Measurements from ENCODE around the gene FGF22.

FGF22 gene

GRCh38 chr19:639253-640160 is at the start of gene FGF22:
Gene FGF22 (plus strand): TSS chr19:639879. CDS start chr19:639926, 47 bp downstream.
- Mint-ChIP-seq H3K27me3 (no peaks in the 10 kb centered on the region), H3K4me3 (peak within 1 kb of the TSS; percentile 89), H3K36me3 (no peaks in the 10 kb centered on the region), H3K27ac (peak within 1 kb of the TSS; percentile 93), H3K4me1 (peaks cover 22% of the 10 kb centered on the region), H3K9me3 (no peaks in the 10 kb centered on the region)
- ATAC-seq (ENCODE audit: low read depth) (peak; percentile 81), DNase-seq (ENCODE audit: low spot score in 2 of 2) (peak; percentile 83 to 89)

GRCh38 chr19:590396-590745 is 49.3 kb upstream of the FGF22 start:
- Mint-ChIP-seq H3K4me1 (peaks cover 2% of the 10 kb centered on the region), H3K9me3 (no peaks in the 10 kb centered on the region), H3K27ac (no peak overlapping the region), H3K4me3 (peak overlapping the region; percentile 43), H3K27me3 (peaks cover 4% of the 10 kb centered on the region), H3K36me3 (no peaks in the 10 kb centered on the region)
- DNase-seq (ENCODE audit: low spot score in 2 of 2), result no peak
- peak; percentile 16 for ATAC-seq (ENCODE audit: low read depth)

GRCh38 chr19:590750-591098 is 49.0 kb upstream of the FGF22 start:
- peaks cover 4% of the 10 kb centered on the region for H3K27me3 Mint-ChIP-seq

GRCh38 chr19:591099-591958 is 48.4 kb upstream of the FGF22 start:
- peaks cover 4% of the 10 kb centered on the region for H3K27me3 Mint-ChIP-seq
- no peak for DNase-seq (ENCODE audit: low spot score in 2 of 2)
- H3K27ac Mint-ChIP-seq, result no peak overlapping the region
- ATAC-seq (ENCODE audit: low read depth), result no peak
- no peak overlapping the region for H3K4me3 Mint-ChIP-seq
- H3K36me3 Mint-ChIP-seq, result no peaks in the 10 kb centered on the region
- no peaks in the 10 kb centered on the region for H3K9me3 Mint-ChIP-seq
- peaks cover 2% of the 10 kb centered on the region for H3K4me1 Mint-ChIP-seq

More at GRCh38 chr19:590750-591098, 49.0 kb upstream of the FGF22 start:
- no peaks in the 10 kb centered on the region for H3K9me3 Mint-ChIP-seq
- H3K36me3 Mint-ChIP-seq, result no peaks in the 10 kb centered on the region
- H3K27ac Mint-ChIP-seq, result no peak overlapping the region
- DNase-seq (ENCODE audit: low spot score in 2 of 2), result no peak
- peaks cover 2% of the 10 kb centered on the region for H3K4me1 Mint-ChIP-seq
- no peak overlapping the region for H3K4me3 Mint-ChIP-seq
- no peak for ATAC-seq (ENCODE audit: low read depth)

GRCh38 chr19:592101-592500 is 47.6 kb upstream of the FGF22 start:
- H3K27ac Mint-ChIP-seq, result no peak overlapping the region

GRCh38 chr19:593055-593454 is 46.6 kb upstream of the FGF22 start:
- no peak overlapping the region for H3K27ac Mint-ChIP-seq
- no peaks in the 10 kb centered on the region for H3K9me3 Mint-ChIP-seq
- no peak overlapping the region for H3K4me3 Mint-ChIP-seq
- ATAC-seq (ENCODE audit: low read depth), result no peak
- H3K4me1 Mint-ChIP-seq, result peaks cover 2% of the 10 kb centered on the region
- peaks cover 4% of the 10 kb centered on the region for H3K27me3 Mint-ChIP-seq
- no peaks in the 10 kb centered on the region for H3K36me3 Mint-ChIP-seq
- no peak for DNase-seq (ENCODE audit: low spot score in 2 of 2)

More at GRCh38 chr19:592101-592500, 47.6 kb upstream of the FGF22 start:
- Mint-ChIP-seq H3K4me1 (peaks cover 2% of the 10 kb centered on the region), H3K4me3 (no peak overlapping the region), H3K36me3 (no peaks in the 10 kb centered on the region), H3K9me3 (no peaks in the 10 kb centered on the region), H3K27me3 (peaks cover 4% of the 10 kb centered on the region)
- ATAC-seq (ENCODE audit: low read depth) (no peak), DNase-seq (ENCODE audit: low spot score in 2 of 2) (no peak)

GRCh38 chr19:593505-593904 is 46.2 kb upstream of the FGF22 start:
- Mint-ChIP-seq H3K9me3 (no peaks in the 10 kb centered on the region), H3K27ac (no peak overlapping the region), H3K36me3 (no peaks in the 10 kb centered on the region), H3K4me1 (peaks cover 2% of the 10 kb centered on the region), H3K4me3 (no peak overlapping the region), H3K27me3 (peaks cover 4% of the 10 kb centered on the region)
- no peak for DNase-seq (ENCODE audit: low spot score in 2 of 2)
- peak; percentile 36 for ATAC-seq (ENCODE audit: low read depth)

GRCh38 chr19:594265-594870 is 45.3 kb upstream of the FGF22 start:
- peaks cover 4% of the 10 kb centered on the region for H3K27me3 Mint-ChIP-seq
- H3K4me3 Mint-ChIP-seq, result no peak overlapping the region
- H3K4me1 Mint-ChIP-seq, result no peaks in the 10 kb centered on the region
- no peak for DNase-seq (ENCODE audit: low spot score in 2 of 2)
- no peak overlapping the region for H3K27ac Mint-ChIP-seq
- H3K9me3 Mint-ChIP-seq, result no peaks in the 10 kb centered on the region
- H3K36me3 Mint-ChIP-seq, result no peaks in the 10 kb centered on the region
- no peak for ATAC-seq (ENCODE audit: low read depth)

GRCh38 chr19:595326-596262 is 44.1 kb upstream of the FGF22 start:
- Mint-ChIP-seq H3K27me3 (peaks cover 4% of the 10 kb centered on the region), H3K27ac (no peak overlapping the region)
- ATAC-seq (ENCODE audit: low read depth), result no peak

GRCh38 chr19:596263-596655 is 43.4 kb upstream of the FGF22 start:
- H3K27ac Mint-ChIP-seq, result no peak overlapping the region

More at GRCh38 chr19:595326-596262, 44.1 kb upstream of the FGF22 start:
- Mint-ChIP-seq H3K4me1 (no peaks in the 10 kb centered on the region), H3K36me3 (no peaks in the 10 kb centered on the region), H3K4me3 (no peak overlapping the region), H3K9me3 (no peaks in the 10 kb centered on the region)
- DNase-seq (ENCODE audit: low spot score in 2 of 2), result no peak

GRCh38 chr19:597406-598315 is 42.0 kb upstream of the FGF22 start:
- H3K27ac Mint-ChIP-seq, result no peak overlapping the region
- peaks cover 4% of the 10 kb centered on the region for H3K27me3 Mint-ChIP-seq
- no peak overlapping the region for H3K4me3 Mint-ChIP-seq
- H3K36me3 Mint-ChIP-seq, result peaks cover 4% of the 10 kb centered on the region
- H3K4me1 Mint-ChIP-seq, result peaks cover 2% of the 10 kb centered on the region
- no peak for ATAC-seq (ENCODE audit: low read depth)
- DNase-seq (ENCODE audit: low spot score in 2 of 2), result no peak
- peaks cover 4% of the 10 kb centered on the region for H3K9me3 Mint-ChIP-seq

More at GRCh38 chr19:596263-596655, 43.4 kb upstream of the FGF22 start:
- ATAC-seq (ENCODE audit: low read depth) (no peak), DNase-seq (ENCODE audit: low spot score in 2 of 2) (no peak)
- Mint-ChIP-seq H3K4me1 (no peaks in the 10 kb centered on the region), H3K4me3 (no peak overlapping the region), H3K36me3 (no peaks in the 10 kb centered on the region), H3K27me3 (peaks cover 1% of the 10 kb centered on the region), H3K9me3 (no peaks in the 10 kb centered on the region)

GRCh38 chr19:601310-601709 is 38.4 kb upstream of the FGF22 start:
- H3K27me3 Mint-ChIP-seq, result peaks cover 4% of the 10 kb centered on the region
- peaks cover 4% of the 10 kb centered on the region for H3K9me3 Mint-ChIP-seq
- DNase-seq (ENCODE audit: low spot score in 2 of 2) (no peak), ATAC-seq (ENCODE audit: low read depth) (no peak)
- peaks cover 4% of the 10 kb centered on the region for H3K36me3 Mint-ChIP-seq
- no peak overlapping the region for H3K4me3 Mint-ChIP-seq
- peaks cover 2% of the 10 kb centered on the region for H3K4me1 Mint-ChIP-seq
- no peak overlapping the region for H3K27ac Mint-ChIP-seq

Data from memory B cell (primary cell).